WTC11 (cell line): ENCODE measurements around the gene PRDM5.

ENCODE experiments used
- ATF1 ChIP-seq: sonication (generic); formaldehyde crosslinking; IDR thresholded peaks from 2 replicates; pipeline ENCODE4 v1.8.1; 2023; ENCODE audit warnings: mild to moderate bottlenecking, moderate library complexity, missing genetic modification reagents
- GABPB1 ChIP-seq: sonication (generic); formaldehyde crosslinking; IDR thresholded peaks from 2 replicates; pipeline ENCODE4 v1.8.1; 2023; ENCODE audit warnings: mild to moderate bottlenecking, missing genetic modification reagents
- GRHL2 ChIP-seq: fragments of 250-450 bp; sonication (Bioruptor Pico); IDR thresholded peaks from 2 replicates; pipeline ENCODE4 v1.8.0; 2022; ENCODE audit warnings: mild to moderate bottlenecking, moderate library complexity; ENCODE audit not compliant: insufficient replicate concordance, severe bottlenecking
- JUN ChIP-seq: sonication (generic); formaldehyde crosslinking; IDR thresholded peaks from 2 replicates; pipeline ENCODE4 v1.8.0; 2023; ENCODE audit warnings: mild to moderate bottlenecking, missing genetic modification reagents
- NFE2L1 ChIP-seq: sonication (generic); formaldehyde crosslinking; IDR thresholded peaks from 2 replicates; pipeline ENCODE4 v1.8.1; 2023; ENCODE audit warnings: missing genetic modification reagents
- RELA ChIP-seq: sonication (generic); formaldehyde crosslinking; IDR thresholded peaks from 2 replicates; pipeline ENCODE4 v1.8.1; 2022; ENCODE audit warnings: missing genetic modification reagents, mild to moderate bottlenecking, borderline replicate concordance
- ZBTB21 ChIP-seq: sonication (generic); formaldehyde crosslinking; IDR thresholded peaks from 2 replicates; pipeline ENCODE4 v1.8.1; 2023; ENCODE audit warnings: mild to moderate bottlenecking, missing genetic modification reagents, borderline replicate concordance
- ZNF138 ChIP-seq: sonication (generic); formaldehyde crosslinking; conservative IDR thresholded peaks from 2 replicates; pipeline ENCODE4 v1.8.1; 2022; ENCODE audit warnings: mild to moderate bottlenecking, moderate library complexity, missing genetic modification reagents
- TF ChIP-seq, protein P1 (sequence below): fragments of 200-600 bp; IDR thresholded peaks from 2 replicates; pipeline ENCODE4 v1.8.0; 2022; ENCODE audit warnings: antibody characterized with exemption
- TF ChIP-seq, protein P2 (sequence below): sonication (generic); formaldehyde crosslinking; IDR thresholded peaks from 2 replicates; pipeline ENCODE4 v1.8.1; 2022; ENCODE audit warnings: low read depth, missing genetic modification reagents, borderline replicate concordance
- TF ChIP-seq, protein P3 (sequence below): sonication (generic); formaldehyde crosslinking; IDR thresholded peaks from 2 replicates; pipeline ENCODE4 v1.8.0; 2022; ENCODE audit warnings: missing genetic modification reagents

DNA sequence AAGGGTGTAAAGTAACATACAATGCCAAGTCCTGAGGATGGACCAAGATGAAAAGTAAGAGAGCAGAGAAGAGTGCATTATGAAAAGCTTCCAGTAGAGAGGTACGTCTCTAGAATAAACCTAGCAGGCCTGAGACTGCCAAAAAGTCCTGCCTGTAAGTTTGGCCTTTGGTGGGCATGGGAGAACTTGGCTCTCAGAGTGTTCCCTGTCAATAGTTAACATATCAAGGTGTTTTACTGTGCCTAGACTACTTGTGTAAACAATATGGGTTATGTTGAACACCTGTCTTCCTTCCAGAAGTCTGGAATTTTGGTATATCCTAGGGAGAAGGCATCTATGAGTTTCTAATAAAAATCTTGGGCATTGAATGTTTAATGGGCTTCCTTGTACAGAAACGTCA lies 60.1 kb downstream of the PRDM5 start:
- TF ChIP-seq, protein P1, sequence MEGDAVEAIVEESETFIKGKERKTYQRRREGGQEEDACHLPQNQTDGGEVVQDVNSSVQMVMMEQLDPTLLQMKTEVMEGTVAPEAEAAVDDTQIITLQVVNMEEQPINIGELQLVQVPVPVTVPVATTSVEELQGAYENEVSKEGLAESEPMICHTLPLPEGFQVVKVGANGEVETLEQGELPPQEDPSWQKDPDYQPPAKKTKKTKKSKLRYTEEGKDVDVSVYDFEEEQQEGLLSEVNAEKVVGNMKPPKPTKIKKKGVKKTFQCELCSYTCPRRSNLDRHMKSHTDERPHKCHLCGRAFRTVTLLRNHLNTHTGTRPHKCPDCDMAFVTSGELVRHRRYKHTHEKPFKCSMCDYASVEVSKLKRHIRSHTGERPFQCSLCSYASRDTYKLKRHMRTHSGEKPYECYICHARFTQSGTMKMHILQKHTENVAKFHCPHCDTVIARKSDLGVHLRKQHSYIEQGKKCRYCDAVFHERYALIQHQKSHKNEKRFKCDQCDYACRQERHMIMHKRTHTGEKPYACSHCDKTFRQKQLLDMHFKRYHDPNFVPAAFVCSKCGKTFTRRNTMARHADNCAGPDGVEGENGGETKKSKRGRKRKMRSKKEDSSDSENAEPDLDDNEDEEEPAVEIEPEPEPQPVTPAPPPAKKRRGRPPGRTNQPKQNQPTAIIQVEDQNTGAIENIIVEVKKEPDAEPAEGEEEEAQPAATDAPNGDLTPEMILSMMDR = no peak
- TF ChIP-seq ZBTB21 (no peak), RELA (CRISPR knock-in tag) (no peak), ATF1 (CRISPR knock-in tag) (no peak), ZNF138 (CRISPR knock-in tag) (no peak), JUN (CRISPR knock-in tag) (no peak), GRHL2 (CRISPR knock-in tag) (no peak), GABPB1 (CRISPR knock-in tag) (no peak), NFE2L1 (CRISPR knock-in tag) (no peak)
- TF ChIP-seq, protein P2, sequence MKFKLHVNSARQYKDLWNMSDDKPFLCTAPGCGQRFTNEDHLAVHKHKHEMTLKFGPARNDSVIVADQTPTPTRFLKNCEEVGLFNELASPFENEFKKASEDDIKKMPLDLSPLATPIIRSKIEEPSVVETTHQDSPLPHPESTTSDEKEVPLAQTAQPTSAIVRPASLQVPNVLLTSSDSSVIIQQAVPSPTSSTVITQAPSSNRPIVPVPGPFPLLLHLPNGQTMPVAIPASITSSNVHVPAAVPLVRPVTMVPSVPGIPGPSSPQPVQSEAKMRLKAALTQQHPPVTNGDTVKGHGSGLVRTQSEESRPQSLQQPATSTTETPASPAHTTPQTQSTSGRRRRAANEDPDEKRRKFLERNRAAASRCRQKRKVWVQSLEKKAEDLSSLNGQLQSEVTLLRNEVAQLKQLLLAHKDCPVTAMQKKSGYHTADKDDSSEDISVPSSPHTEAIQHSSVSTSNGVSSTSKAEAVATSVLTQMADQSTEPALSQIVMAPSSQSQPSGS (CRISPR knock-in tag) = no peak
- TF ChIP-seq, protein P3, sequence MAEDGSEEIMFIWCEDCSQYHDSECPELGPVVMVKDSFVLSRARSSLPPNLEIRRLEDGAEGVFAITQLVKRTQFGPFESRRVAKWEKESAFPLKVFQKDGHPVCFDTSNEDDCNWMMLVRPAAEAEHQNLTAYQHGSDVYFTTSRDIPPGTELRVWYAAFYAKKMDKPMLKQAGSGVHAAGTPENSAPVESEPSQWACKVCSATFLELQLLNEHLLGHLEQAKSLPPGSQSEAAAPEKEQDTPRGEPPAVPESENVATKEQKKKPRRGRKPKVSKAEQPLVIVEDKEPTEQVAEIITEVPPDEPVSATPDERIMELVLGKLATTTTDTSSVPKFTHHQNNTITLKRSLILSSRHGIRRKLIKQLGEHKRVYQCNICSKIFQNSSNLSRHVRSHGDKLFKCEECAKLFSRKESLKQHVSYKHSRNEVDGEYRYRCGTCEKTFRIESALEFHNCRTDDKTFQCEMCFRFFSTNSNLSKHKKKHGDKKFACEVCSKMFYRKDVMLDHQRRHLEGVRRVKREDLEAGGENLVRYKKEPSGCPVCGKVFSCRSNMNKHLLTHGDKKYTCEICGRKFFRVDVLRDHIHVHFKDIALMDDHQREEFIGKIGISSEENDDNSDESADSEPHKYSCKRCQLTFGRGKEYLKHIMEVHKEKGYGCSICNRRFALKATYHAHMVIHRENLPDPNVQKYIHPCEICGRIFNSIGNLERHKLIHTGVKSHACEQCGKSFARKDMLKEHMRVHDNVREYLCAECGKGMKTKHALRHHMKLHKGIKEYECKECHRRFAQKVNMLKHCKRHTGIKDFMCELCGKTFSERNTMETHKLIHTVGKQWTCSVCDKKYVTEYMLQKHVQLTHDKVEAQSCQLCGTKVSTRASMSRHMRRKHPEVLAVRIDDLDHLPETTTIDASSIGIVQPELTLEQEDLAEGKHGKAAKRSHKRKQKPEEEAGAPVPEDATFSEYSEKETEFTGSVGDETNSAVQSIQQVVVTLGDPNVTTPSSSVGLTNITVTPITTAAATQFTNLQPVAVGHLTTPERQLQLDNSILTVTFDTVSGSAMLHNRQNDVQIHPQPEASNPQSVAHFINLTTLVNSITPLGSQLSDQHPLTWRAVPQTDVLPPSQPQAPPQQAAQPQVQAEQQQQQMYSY (CRISPR knock-in tag) = no peak
